IPS DF 4.7 (cell line): ENCODE measurements around the gene DLL1.

Source experiments
- DNase-seq: peaks from one replicate; pipeline ENCODE4 v3.0.0-alpha.2; 2013; ENCODE audit warnings: low spot score; ENCODE audit errors: extremely low read depth

The DLL1 gene

DNA sequence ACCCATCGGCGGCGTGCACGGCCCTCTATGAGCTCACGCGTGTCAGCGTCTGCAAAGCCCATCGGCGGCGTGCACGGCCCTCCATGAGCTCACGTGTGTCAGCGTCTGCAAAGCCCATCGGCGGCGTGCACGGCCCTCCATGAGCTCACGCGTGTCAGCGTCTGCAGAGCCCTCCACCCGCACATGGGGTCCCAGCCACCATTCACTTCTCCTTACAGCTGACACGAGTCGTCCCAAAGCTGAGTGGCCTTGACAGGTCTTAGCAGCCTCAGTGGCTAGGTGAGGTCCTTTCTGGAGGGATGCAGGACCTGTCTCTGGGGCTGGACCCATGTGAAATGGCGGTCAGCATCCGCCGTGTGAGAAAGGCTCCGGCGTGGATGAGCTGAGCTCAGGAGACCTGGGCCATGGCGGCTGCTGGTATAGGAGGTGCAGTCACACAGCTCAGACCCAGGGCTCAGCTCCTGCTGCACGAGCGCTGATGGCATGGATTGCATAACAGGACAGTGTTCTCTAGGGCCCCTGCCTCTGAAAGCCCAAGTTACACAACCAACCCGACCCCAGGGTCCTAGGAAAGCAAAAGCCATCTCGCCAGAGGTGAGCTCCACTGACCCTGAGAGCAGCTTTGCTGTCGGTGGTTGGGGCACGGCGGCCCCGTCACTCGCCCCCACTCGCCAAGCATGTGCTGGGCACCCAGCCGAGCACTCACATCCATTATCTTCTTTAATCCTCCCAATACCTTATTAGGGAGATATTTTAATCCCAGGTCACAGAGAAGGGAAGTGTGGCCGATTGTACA lies 38.9 kb downstream of the DLL1 start:
- DNase-seq: no peak

DNA sequence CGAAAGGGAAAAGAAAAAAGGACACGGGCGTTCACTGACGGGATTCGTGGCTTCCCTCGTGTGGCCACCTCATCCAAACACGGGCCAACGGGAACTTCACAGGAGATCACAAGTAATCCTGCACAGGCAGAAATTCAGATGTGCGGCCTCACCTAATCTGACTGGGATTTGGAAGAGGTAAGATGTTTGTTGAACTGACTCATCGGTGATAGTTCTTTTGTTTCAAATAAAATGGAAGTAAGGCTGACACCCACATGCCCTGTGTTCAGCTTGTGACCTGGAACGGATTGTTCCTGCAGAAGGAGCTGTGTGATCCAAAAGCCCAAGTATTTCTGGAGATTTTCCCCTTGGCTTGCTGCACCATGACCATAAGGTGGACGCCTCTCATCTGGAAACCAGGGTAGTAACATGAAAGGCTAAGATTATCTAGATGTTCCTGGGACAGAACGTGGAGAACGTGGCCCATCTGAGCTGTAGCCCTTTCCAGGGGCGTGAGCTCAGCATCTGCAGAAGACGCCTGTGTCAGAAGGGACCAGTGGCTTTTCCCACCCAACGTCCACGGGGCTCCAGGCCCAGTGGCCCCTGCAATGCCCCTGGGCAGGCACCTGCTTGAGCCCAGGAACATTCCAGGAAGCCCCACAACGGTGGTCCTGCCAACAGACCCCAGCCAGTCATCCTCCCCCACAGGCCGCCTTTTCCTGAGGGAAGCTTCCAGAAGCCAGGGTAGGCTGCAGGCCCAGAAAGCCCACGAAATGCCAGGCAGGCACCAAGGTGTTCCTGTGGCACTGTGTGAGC lies 39.7 kb downstream of the DLL1 start:
- no peak for DNase-seq

DNA sequence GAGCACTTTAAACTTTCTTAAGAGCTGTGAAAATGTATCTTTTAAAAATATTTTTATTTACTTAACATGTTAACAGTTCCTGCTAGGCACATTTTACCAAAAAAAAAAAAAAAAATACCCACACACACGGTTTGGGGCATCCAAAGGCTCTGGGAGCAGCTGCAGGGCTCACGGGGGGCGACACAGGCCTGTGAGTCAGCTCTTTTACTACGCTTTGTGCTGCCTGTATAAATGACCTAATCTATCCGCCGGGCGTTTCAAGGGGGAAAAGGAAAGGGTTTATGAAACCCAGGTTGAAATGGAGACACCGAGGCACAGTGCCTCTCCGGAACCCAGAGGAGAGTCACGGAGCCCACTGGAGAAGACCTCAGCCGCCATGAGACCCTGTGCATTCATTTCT lies 40.4 kb downstream of the DLL1 start:
- DNase-seq: no peak

DNA sequence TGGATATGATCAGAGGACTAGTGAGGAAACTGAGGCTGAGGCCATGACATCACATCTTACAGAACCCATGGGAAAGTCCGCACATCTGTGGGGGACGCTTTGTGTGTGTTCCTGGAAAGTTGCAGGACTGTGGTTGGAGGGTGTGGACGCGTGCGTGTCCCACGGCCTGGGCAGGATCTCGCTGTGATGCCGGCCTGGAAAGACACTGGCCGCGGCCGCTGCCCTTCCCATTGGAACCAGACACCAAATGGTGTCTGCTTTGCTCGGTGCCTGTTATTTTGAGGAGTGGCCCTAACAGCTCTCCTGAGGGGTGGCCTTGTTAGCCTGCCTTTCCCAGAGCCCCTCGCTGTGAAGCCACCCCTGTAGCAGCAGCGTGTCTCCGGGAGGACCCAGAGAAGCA lies 41.1 kb downstream of the DLL1 start:
- DNase-seq: no peak

DNA sequence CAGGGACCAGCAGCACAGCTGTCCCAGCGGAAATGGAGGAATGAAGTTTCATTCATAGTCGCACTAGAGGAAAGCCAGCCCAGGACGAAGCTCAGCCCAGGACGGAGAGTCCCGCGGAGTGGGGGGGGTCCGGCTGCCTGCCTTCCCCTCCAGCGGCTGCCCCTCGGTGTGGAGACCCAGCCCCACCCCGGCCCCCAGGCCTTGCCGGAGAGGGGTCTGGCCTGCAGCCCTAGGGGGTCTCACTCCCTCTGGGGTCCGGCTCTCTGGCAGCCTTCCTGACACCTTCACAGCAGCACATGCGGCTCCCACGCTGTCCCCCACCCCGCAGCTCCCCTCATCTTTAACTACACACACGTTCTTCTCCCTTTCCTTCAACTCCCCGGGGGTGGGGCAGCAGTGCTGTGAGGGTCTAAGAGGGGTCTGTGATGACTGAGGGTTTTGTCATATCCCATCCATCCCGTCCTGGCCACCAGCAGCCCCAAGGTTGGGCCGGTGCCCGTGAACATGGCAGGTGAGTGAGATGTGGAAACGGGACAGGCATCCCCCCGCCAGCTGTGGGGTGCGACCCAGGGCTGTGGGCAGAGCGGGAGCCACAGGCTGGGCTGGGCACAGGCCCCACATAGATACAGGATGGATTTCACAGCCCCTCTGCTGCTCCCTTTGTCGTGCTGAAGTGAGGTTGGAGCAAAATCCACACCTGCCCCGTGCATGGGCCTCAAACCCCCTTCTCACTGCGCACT lies 41.8 kb downstream of the DLL1 start:
- no peak for DNase-seq

DNA sequence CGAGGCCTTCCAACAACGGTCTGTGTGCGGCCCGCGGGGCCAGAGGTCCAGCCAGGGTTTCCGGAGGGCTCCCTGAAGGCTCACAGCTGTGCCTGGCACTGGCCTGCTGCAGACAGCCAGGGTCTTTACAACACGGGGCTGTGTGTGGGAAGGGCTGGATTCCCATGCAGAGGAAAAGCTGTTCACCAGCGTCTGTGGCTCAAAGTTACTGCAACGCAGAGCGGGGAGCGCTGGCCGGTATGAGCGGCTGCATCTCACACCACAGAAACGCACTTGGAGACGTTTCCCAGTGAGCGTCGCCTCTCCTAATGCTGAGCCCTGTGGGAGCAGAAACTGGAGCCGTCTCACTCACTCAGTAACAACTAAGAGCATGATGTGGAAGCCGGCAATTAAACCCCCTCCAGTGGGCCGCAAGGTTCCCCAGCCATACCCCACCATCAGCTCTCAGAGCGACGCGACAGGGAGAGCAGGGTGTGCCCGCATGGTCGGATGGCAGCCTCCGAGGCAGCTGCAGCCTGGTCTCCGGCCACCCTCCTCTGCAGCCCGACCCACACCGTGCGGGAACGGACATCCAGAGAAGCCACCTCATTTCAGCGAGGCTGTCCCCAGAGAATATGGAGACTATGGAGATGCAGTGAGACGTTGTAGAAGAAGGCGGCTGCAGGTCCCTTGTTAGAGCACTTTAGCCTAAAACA lies 42.6 kb downstream of the DLL1 start:
- DNase-seq: no peak

DNA sequence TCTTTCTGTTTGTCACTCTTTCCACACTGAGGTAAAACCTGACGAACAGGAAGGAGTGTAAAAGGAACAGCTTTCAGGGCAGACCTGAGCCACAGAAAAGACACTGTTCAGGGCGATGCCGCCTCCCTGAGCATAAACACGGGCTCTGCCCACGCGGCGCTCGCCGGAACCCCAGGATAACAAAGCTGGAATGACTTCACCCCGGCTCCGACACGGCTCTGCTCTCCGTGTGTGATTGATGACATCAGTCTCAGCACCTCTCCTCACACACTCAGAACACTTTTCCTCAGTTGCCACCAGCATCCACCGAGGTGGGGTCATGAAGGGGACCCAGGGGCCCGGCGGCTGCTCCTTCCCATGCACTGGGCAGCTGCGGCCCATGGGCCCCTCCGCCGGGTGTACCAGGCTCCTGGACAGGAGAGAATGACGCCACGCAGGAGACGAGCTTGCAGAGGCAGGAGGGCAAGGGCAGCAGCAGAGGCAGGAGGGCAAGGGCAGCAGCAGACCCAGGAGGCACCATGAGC lies 43.6 kb downstream of the DLL1 start:
- no peak for DNase-seq

DNA sequence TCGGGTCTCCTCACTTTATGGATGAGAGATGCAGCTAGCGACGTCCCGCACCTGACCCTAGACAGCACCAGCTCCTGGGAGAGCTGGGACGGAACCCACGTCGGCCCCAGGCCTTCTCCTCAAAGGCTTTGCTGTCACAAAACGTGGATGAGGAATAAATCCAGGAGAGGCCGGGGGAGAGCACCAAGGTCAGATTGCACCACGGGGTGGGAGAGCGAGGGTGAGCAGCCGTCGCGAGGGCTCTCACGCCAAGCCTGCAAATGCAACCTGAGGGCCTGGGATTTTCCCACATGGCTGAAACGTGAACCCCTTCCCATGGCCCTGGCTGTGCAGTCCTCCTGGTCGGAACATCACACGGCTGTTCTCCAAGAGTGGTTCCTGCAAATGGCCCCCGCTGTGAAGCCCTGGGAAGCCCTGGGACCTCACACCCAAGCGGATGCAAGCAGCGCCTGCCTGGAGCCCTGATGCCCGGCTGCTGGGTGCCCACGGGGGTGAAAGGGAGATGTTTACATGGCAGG lies 45.3 kb downstream of the DLL1 start:
- DNase-seq: no peak

DNA sequence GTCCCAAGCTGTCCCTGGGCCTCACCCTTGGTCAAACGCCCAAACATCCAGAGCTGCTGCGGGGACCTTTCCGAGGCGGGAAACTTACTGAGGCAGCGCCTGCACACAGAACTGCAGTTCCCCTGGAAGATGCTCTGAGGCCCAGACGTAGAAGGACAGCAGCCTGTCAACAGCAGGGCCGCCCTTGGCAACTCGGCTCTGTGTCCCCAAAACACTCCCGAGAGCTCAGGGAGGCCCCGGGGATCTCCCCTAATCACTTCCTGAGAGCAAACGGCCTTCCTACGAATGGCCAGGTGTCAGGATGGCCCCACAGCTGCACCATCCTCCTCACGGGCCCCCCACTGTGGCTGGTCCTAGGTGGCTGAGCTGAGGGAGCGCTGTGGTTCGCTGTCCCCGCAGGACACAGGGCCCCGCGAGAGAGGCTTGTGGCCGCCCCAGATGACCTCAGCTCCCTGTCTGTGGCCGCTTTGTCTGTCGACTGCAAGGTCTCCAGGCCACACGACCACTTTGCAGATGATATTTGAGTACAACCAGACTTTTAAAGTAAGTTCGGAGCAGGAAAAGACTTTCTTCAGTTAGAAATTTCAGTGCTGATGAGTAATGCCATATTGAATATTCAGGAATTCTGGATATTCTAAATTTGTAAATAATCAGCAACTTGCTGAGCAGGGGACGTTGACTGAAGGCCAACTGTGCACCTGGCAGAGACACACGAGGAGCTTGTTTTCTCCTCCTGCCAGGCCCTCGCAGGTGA lies 46.0 kb downstream of the DLL1 start:
- DNase-seq: no peak

DNA sequence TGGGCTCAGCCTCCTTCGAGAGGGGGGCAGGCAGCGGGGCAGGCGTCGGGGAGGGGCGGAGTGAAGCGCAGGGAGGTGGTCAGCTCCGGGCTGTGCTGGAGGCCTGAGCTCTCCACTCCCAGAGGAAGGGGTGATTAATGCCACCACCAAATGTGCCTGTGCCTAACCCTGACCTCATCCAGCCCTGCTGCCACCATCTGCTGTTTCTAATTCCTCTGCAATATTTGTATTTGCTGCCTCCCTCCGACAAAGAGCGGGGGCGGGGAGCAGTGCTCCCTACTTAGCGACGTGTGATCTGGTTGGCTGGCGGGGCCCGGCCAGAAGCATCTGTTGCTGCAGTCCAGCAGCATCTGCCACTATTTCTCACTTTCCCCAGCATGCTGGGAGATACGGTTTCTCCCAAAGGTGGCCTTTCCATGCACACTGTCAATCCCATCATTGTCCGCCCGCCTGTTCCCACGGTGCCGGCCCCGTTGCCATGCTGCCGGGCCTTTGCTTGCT lies 47.0 kb downstream of the DLL1 start:
- no peak for DNase-seq

DNA sequence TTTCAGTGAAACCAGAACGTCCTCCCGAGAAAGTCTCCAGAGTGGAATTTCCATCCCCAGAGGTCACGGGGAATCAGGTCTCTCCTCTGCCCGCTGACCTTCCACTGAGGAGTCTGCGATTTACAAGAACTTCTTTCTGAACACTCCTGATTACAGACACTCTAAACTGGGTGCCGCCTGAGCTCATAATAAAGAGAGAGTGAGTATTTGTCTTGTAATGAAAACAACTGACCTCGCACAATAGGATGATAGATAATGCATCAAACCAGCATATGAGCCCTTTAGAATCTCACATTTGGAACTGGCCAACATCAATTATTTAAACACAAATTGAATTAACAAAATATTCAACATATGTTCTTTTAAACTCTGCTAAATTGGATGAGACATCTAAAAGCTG lies 47.5 kb downstream of the DLL1 start:
- no peak for DNase-seq

DNA sequence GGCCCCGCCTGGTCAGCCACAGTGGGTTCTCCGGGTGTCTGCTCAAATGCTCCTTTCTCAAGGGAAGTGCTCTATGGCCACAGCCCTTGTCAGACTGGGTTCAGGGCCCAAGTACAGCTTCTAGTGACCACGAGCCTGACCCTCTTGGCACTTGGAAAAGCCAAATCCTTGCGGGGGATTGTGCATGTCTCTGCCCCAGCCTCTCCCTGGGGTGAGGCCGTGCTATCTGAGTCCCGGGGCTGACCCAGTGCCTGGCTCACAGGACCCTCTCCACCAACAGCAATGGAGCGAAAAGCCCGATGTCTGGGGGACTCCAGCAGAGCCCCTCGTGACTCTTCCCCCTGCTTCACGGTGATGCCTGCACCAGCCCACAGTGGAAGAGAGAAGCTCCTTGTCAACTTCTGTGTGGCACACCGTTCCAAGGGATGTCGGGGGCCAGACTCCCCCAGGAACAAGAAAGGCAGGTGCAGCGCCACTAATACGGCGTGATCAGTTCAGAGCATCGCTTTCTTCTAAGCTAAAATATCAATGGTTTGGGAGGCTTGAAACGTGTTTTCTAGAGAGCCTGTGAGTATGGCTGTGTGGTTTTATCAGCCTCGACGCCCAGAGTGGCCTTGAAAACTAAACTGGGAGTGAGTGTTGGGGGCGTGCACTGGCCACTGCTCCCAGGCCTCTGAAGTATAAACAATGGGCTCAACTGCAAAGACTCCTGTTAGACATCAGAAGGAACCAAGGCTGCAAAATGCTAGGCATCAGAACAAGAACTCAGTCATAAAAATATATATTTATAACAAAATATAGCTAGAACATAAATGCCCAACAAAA lies 51.9 kb downstream of the DLL1 start:
- DNase-seq: no peak

DNA sequence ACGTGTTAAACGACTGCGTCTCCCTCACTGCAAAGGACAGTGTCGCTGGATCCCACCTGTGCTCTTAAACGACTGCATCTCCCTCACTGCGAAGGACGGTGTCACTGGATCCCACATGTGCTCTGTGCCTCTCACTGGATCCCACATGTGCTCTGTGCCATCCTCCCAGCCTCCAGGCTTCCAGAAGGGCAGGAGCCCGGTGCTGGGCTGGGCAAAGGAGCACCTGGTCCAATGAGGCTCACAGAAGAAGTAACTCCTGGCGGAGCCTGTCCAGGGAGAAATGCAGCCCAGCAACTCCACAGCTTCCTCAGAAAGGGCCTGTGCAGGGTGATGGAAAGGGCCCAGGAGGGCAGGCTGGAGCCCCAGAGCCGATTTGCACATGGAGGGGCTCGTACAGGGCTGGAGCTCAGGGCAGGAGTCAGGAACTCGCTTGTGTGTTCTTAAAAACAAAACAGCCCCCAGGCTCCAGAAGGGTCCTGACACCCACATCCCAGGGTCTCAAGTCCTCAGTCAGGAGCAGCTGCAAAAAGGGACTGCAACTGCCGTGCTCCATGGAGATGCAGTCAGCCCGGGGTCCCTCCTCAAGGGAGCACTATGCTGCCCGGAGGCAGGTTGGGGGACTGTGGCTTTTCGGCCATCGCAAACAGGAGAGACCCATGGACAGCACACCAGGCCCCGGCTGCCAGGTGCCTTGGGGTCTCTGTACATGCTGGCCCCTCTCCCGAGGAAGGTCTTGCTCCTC lies 52.7 kb downstream of the DLL1 start:
- no peak for DNase-seq

DNA sequence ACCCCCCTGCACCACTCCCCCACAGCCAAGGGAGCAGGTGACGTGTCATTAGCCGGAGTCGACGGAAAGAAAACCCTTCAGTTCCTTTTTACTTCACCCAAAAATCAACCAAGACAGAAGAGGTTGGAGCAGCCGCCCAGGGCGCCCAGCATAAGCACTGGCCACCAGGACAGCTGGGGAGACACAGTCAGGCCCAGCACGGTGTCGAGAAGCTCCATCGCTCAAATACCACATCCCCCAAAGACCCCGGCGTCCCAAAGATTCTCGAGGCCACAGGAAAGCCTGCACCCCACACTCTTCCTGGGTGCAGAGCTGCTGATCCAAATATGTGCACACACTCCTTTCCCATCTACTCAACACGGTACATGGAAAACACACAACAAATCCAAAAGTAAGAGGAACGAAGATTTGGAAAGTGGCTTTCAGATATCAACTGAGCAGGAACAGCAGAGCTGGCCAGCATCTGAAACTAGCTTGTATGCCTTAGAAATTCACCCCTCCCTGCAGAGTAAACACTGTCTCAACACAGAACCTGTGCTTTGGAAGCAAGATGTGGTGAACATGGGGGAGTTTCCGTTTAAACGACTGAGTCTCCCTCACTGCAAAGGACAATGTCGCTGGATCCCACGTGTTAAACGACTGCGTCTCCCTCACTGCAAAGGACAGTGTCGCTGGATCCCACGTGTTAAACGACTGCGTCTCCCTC lies 54.6 kb downstream of the DLL1 start:
- no peak for DNase-seq

DNA sequence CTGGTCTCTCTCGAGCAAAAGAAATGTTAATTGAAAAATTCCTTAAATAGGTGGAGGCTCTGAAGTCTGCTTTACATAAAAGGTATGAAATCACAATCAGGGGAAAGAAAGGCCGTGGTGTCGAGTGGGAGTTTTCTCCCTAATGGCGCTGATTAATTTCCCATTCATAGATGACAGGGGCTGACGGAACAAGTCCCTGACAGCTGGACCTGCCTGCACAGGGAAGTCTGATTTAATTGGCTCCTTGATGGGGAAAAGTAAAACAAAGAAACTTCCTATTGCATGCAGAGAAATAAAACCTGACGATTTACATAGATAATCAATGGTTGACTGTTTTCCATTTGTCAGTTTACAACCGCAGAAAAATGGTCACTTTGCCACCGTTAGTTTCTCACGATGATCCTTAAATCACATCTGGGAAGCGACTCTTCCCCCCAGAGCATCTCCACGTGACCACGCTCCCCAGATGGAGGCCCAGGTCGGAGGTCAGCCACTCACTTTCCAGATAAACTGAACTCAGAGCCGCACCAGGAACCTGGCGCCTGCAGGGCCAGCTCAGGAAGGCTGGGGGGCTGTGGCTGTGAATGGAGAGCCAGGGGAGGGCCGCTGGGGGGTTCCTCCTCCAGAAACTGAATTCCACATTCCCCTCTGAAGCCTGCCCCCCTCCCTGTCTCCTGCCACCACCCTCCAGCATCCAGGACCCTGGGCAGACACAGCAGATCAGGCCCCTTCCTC lies 55.3 kb downstream of the DLL1 start:
- DNase-seq: no peak

DNA sequence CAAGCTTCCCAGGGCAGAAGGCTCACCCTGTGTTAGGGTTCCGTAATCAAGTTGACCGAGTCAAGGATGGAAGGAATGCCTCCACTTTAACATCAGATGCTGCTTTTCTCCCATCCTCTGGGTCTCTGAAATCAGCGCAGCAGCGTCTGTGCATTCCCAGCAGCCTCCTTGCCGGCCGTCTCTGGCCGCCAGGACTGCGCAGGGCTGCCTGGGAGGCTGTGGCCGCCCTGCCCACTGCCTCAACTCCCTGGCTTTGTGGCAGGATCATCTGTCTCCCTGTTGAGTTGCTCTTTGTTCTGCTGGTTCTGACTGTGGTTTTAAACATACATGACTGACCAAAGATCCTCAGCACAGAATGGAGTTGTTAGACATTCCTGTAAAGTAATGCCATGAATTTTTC lies 56.5 kb downstream of the DLL1 start:
- DNase-seq: no peak
